Measurements from ENCODE around the gene ANKFY1. TPM values are rescaled to one million over a fixed set of nuclear protein-coding genes. Genes with fewer than 3 reads are reported as not detected.

Gene ANKFY1
- total and polyA plus RNA-seq, 2 donors (not counting 3 experiments of a cell fraction or from before 2014, with no cell fraction given) = 30.6 to 51.1 TPM

GRCh38 chr17:4127555-4127954 is 136.2 kb downstream of the ANKFY1 start:
- BruUV-seq (replicated peaks) = no TSS peak

More at GRCh38 chr17:4127555-4127954, 136.2 kb downstream of the ANKFY1 start:
- Histone ChIP-seq H3K9me1 (replicated peaks; ENCODE audit: control insufficient read depth, extremely low read depth, insufficient read depth, low read length) (no peaks in the 10 kb centered on the region), H2AFZ (ENCODE audit: low read depth, low read length) (no peak overlapping the region), H3K79me2 (ENCODE audit: control insufficient read depth, insufficient read depth, low read length) (peaks cover 57% of the 10 kb centered on the region), H3K36me3 (ENCODE audit: control insufficient read depth in 2 of 2, extremely low read depth in 1 of 2, insufficient read depth in 2 of 2, low read length in 2 of 2) (peaks cover 4 to 5% of the 10 kb centered on the region in 2 experiments), H3K27me3 (ENCODE audit: control insufficient read depth in 2 of 2, insufficient read depth in 2 of 2, low read length in 2 of 2) (no peaks in the 10 kb centered on the region), H3K9ac (replicated peaks; ENCODE audit: extremely low read depth, insufficient read depth, low read length) (no peak overlapping the region), H3K9me3 (replicated peaks; ENCODE audit: control insufficient read depth, insufficient read depth, low read length) (no peaks in the 10 kb centered on the region), H3K4me3 (replicated peaks in 1 of 3; ENCODE audit: insufficient read depth in 1 of 3, low read depth in 1 of 3, low read length in 3 of 3) (no peak overlapping the region), H4K20me1 (replicated peaks; ENCODE audit: control insufficient read depth, extremely low read depth, insufficient read depth, low read length) (no peaks in the 10 kb centered on the region), H3K4me2 (ENCODE audit: insufficient read depth, low read length) (no peak overlapping the region), H3K4me1 (ENCODE audit: control insufficient read depth, extremely low read depth, insufficient read depth, low read length) (peaks cover 14% of the 10 kb centered on the region), H3K27ac (ENCODE audit: insufficient read depth, low read depth, low read length) (no peak overlapping the region)
- dilution Hi-C loops (cut with MboI; ENCODE audit: extremely low pct_ligation_motif_present, low sequenced_read_pairs) (no loop called here), intact Hi-C loops (cut with micrococcal nuclease) (no loop called here)
- FAIRE-seq = no peak
- CTCF ChIA-PET = interaction anchor here (1.5 kb wide), 1 partner anchor 72 kb away, joined by 4 read pairs; no protein-coding TSS in a partner anchor
- DNase-seq (ENCODE audit: low read depth, low spot score) = no peak
- POLR2A ChIA-PET = no interaction called here
- no peak for TF ChIP-seq MYC (IDR thresholded peaks at IDR 0.05; ENCODE audit: low read depth, low read length)
- TF ChIP-seq FOS (IDR thresholded peaks at IDR 0.05; ENCODE audit: borderline replicate concordance, insufficient read depth, low read length) = no peak
- TF ChIP-seq JUN (IDR thresholded peaks at IDR 0.05; ENCODE audit: borderline replicate concordance, insufficient read depth, insufficient read length, low read depth) = no peak
- no peak for TF ChIP-seq EZH2 (IDR thresholded peaks at IDR 0.05; ENCODE audit: borderline replicate concordance, low read depth, low read length, severe bottlenecking)
- no peak for TF ChIP-seq CTCF (IDR thresholded peaks at IDR 0.05; ENCODE audit: extremely low read depth in 1 of 2, insufficient read depth in 1 of 2, low read depth in 1 of 2, low read length in 2 of 2)
- TF ChIP-seq POLR2A (IDR thresholded peaks at IDR 0.05; ENCODE audit: low read depth, low read length) = no peak
- no peak for TF ChIP-seq MAX (IDR thresholded peaks at IDR 0.05; ENCODE audit: insufficient read depth, insufficient read length)
- no peak for TF ChIP-seq POLR2AphosphoS5 (IDR thresholded peaks at IDR 0.05; ENCODE audit: insufficient read depth, low read depth, low read length)
- TF ChIP-seq GATA2 (IDR thresholded peaks at IDR 0.05; ENCODE audit: insufficient read depth, insufficient read length, low read depth, low read length) = no peak

Data from endothelial cell of umbilical vein (primary cell).